ENCODE data around the gene CDHR2. TPM values are rescaled to one million over a fixed set of nuclear protein-coding genes. Genes with fewer than 3 reads are reported as not detected.

Gene CDHR2
- total RNA-seq, 4 donors from 2014 or later, result 0.07 to 0.27 (median 0.20) TPM; not detected in 1

GRCh38 chr5:176625512-176625911 is 76.4 kb downstream of the CDHR2 start:
- intact Hi-C loops (cut with DNase I; ENCODE audit: low total_unique reads), result no loop called here
- H3K9me3 ChIP-seq, result no peaks in the 10 kb centered on the region
- H3K36me3 ChIP-seq, result no peaks in the 10 kb centered on the region
- H3K27me3 ChIP-seq, result peaks cover 18 to 37% (median 24%) of the 10 kb centered on the region in 3 donors
- in situ Hi-C loops (cut with MboI; ENCODE audit: low sequenced_read_pairs in 4 of 4), result no loop called here
- no peak for ATAC-seq
- H3K27ac ChIP-seq, result no peak overlapping the region
- peaks cover 16 to 22% of the 10 kb centered on the region in 2 donors for H3K4me1 ChIP-seq
- H3K4me3 ChIP-seq, result no peak overlapping the region
- DNase-seq, result no peak
- TF ChIP-seq CTCF (IDR thresholded peaks at IDR 0.05 in 4 of 5, conservative IDR thresholded peaks at IDR 0.05 in 1 of 5) (no peak), POLR2A (IDR thresholded peaks at IDR 0.05) (no peak)

GRCh38 chr5:176625966-176626875 is 77.1 kb downstream of the CDHR2 start:
- TF ChIP-seq POLR2A (IDR thresholded peaks at IDR 0.05), result no peak
- TF ChIP-seq CTCF (IDR thresholded peaks at IDR 0.05 in 4 of 5, conservative IDR thresholded peaks at IDR 0.05 in 1 of 5), result no peak
- H3K27ac ChIP-seq, result no peak overlapping the region
- intact Hi-C loops (cut with DNase I; ENCODE audit: low total_unique reads) (no loop called here), in situ Hi-C loops (cut with MboI; ENCODE audit: low sequenced_read_pairs in 4 of 4) (no loop called here)
- peaks cover 17 to 30% (median 18%) of the 10 kb centered on the region in 3 donors for H3K27me3 ChIP-seq
- ATAC-seq, result no peak
- no peak overlapping the region for H3K4me3 ChIP-seq
- peaks cover 9 to 16% of the 10 kb centered on the region in 2 donors for H3K4me1 ChIP-seq
- DNase-seq, result no peak
- H3K36me3 ChIP-seq, result no peaks in the 10 kb centered on the region
- no peaks in the 10 kb centered on the region for H3K9me3 ChIP-seq

- in situ Hi-C loops (cut with MboI; ENCODE audit: low sequenced_read_pairs in 4 of 4) (no loop called here), intact Hi-C loops (cut with DNase I; ENCODE audit: low total_unique reads) (no loop called here)
- Histone ChIP-seq H3K27ac (no peak overlapping the region), H3K4me1 (peaks cover 3 to 10% of the 10 kb centered on the region in 2 donors), H3K4me3 (no peak overlapping the region), H3K36me3 (no peaks in the 10 kb centered on the region), H3K27me3 (peaks cover 17 to 30% (median 18%) of the 10 kb centered on the region in 3 donors), H3K9me3 (no peaks in the 10 kb centered on the region)
- no peak for DNase-seq
- no peak for TF ChIP-seq CTCF (IDR thresholded peaks at IDR 0.05 in 4 of 5, conservative IDR thresholded peaks at IDR 0.05 in 1 of 5)
- TF ChIP-seq POLR2A (IDR thresholded peaks at IDR 0.05), result no peak
- no peak for ATAC-seq
Measured at GRCh38 chr5:176626876-176627236, 77.7 kb downstream of the CDHR2 start.

- no peaks in the 10 kb centered on the region for H3K36me3 ChIP-seq
- H3K4me3 ChIP-seq, result no peak overlapping the region
- intact Hi-C loops (cut with DNase I; ENCODE audit: low total_unique reads) (no loop called here), in situ Hi-C loops (cut with MboI; ENCODE audit: low sequenced_read_pairs in 4 of 4) (no loop called here)
- peaks cover 17 to 30% (median 18%) of the 10 kb centered on the region in 3 donors for H3K27me3 ChIP-seq
- ATAC-seq (no peak), DNase-seq (no peak)
- no peak for TF ChIP-seq CTCF (IDR thresholded peaks at IDR 0.05 in 4 of 5, conservative IDR thresholded peaks at IDR 0.05 in 1 of 5)
- TF ChIP-seq POLR2A (IDR thresholded peaks at IDR 0.05), result no peak
- peaks cover 5 to 10% of the 10 kb centered on the region in 2 donors for H3K4me1 ChIP-seq
- H3K9me3 ChIP-seq, result no peaks in the 10 kb centered on the region
- no peak overlapping the region for H3K27ac ChIP-seq
Measured at GRCh38 chr5:176627582-176627981, 78.4 kb downstream of the CDHR2 start.

All from gastrocnemius medialis (tissue), 4 donors.